IMR-90 (cell line): ENCODE measurements around the gene LYPD6. TPM values are rescaled to one million over a fixed set of nuclear protein-coding genes. Genes with fewer than 3 reads are reported as not detected.

Experiments used
- ATAC-seq: fragments of 200-7000 bp; cut with Tn5 transposase; 2 replicates; pipeline ENCODE4 v1.9.1; 2020; ENCODE audit warnings: low read depth, mild to moderate bottlenecking, moderate library complexity
- BruUV-seq: library from RNA; stranded (reverse); fragments of 400-500 nt; replicated peaks from 2 replicates; lab custom pipeline; 2021; lab: Mats Ljungman, UMichigan
- CTCF ChIA-PET: fragments of 300-600 bp; formaldehyde crosslinking; extraction: SDS; loops from one replicate; lab custom pipeline; 2021; ENCODE audit warnings: antibody characterized with exemption; lab: Yijun Ruan, JAX
- POLR2A ChIA-PET: fragments of 300-600 bp; sonication (Branson Sonifier 250); formaldehyde crosslinking; loops from one replicate; lab custom pipeline; 2022; ENCODE audit warnings: antibody characterized with exemption; ENCODE audit not compliant: unreplicated experiment; lab: Charles Lee
- DNase-seq: peaks from one replicate; pipeline ENCODE4 v3.0.0; 2013
- H2AFZ ChIP-seq: replicated peaks from 2 replicates; pipeline ENCODE3; 2013; ENCODE audit warnings: low read length, mild to moderate bottlenecking; ENCODE audit not compliant: poor library complexity
- H2AK5ac ChIP-seq: 2 replicates; pipeline ENCODE4 v1.6.1; 2013; ENCODE audit warnings: low read depth, low read length, inconsistent platforms
- H2AK9ac ChIP-seq: replicated peaks from 2 replicates; pipeline ENCODE3; 2013; ENCODE audit warnings: mild to moderate bottlenecking, low read depth, low read length, moderate library complexity; ENCODE audit not compliant: poor library complexity
- H2BK120ac ChIP-seq: 2 replicates; pipeline ENCODE4 v1.6.1; 2013; ENCODE audit warnings: low read depth, low read length, inconsistent platforms
- H2BK15ac ChIP-seq: 3 replicates; pipeline ENCODE4 v1.6.1; 2013; ENCODE audit warnings: low read depth, low read length, inconsistent platforms
- H2BK20ac ChIP-seq: 2 replicates; pipeline ENCODE4 v1.6.1; 2013; ENCODE audit warnings: low read depth, mild to moderate bottlenecking, inconsistent platforms, low read length, moderate library complexity
- H2BK5ac ChIP-seq: 2 replicates; pipeline ENCODE4 v1.6.1; 2013; ENCODE audit warnings: mild to moderate bottlenecking, low read depth, low read length, inconsistent platforms; ENCODE audit not compliant: poor library complexity, severe bottlenecking
- H3K14ac ChIP-seq: replicated peaks from 2 replicates; pipeline ENCODE4 v1.6.1; 2013; ENCODE audit warnings: low read depth, low read length, inconsistent platforms
- H3K18ac ChIP-seq: 2 replicates; pipeline ENCODE4 v1.6.1; 2013; ENCODE audit warnings: low read depth, low read length, control low read depth
- H3K23ac ChIP-seq: 2 replicates; pipeline ENCODE4 v1.6.1; 2013; ENCODE audit warnings: low read depth, low read length, inconsistent platforms
- H3K27ac ChIP-seq: 2 replicates; pipeline ENCODE4 v1.5.1; 2013; ENCODE audit warnings: mild to moderate bottlenecking, control low read depth, low read length; ENCODE audit not compliant: insufficient read depth
- H3K27me3 ChIP-seq: 2 replicates; pipeline ENCODE4 v1.6.1; 2013; ENCODE audit warnings: low read length; ENCODE audit not compliant: control insufficient read depth, insufficient read depth
- H3K36me3 ChIP-seq: 2 replicates; pipeline ENCODE4 v1.6.1; 2013; ENCODE audit warnings: low read length, mixed read lengths; ENCODE audit not compliant: control insufficient read depth, insufficient read depth
- H3K4ac ChIP-seq: 2 replicates; pipeline ENCODE4 v1.6.1; 2013; ENCODE audit warnings: low read depth, low read length, inconsistent platforms
- H3K4me1 ChIP-seq: 2 replicates; pipeline ENCODE4 v1.6.1; 2013; ENCODE audit warnings: low read length, mixed read lengths; ENCODE audit not compliant: control insufficient read depth, insufficient read depth
- H3K4me2 ChIP-seq: 2 replicates; pipeline ENCODE4 v1.6.1; 2013; ENCODE audit warnings: low read depth, mild to moderate bottlenecking, control low read depth, low read length, moderate library complexity
- H3K4me3 ChIP-seq: 2 replicates; pipeline ENCODE4 v1.5.1; 2013; ENCODE audit warnings: low read depth, mild to moderate bottlenecking, control low read depth, low read length, moderate library complexity; ENCODE audit not compliant: insufficient read depth
- H3K56ac ChIP-seq: 2 replicates; pipeline ENCODE4 v1.6.1; 2013; ENCODE audit warnings: low read length, inconsistent platforms; ENCODE audit not compliant: insufficient read depth; ENCODE audit errors: extremely low read depth
- H3K79me1 ChIP-seq, 2 experiments: 2 replicates each; pipeline ENCODE4 v1.6.1; 2013; ENCODE audit warnings: low read length in 2 of 2, inconsistent platforms in 1 of 2, low read depth in 1 of 2
- H3K9ac ChIP-seq: 2 replicates; pipeline ENCODE4 v1.6.1; 2013; ENCODE audit warnings: low read depth, low read length, control low read depth
- H3K9me1 ChIP-seq: 2 replicates; pipeline ENCODE4 v1.6.1; 2013; ENCODE audit warnings: low read length, inconsistent platforms; ENCODE audit not compliant: insufficient read depth
- H3K9me3 ChIP-seq: 2 replicates; pipeline ENCODE4 v1.6.1; 2013; ENCODE audit warnings: low read length; ENCODE audit not compliant: control insufficient read depth, insufficient read depth
- H4K20me1 ChIP-seq: 2 replicates; pipeline ENCODE4 v1.6.1; 2013; ENCODE audit warnings: low read length, inconsistent platforms; ENCODE audit not compliant: insufficient read depth
- H4K5ac ChIP-seq: 2 replicates; pipeline ENCODE4 v1.6.1; 2013; ENCODE audit warnings: mild to moderate bottlenecking, low read depth, low read length, control low read depth
- H4K8ac ChIP-seq, 2 experiments: 2 replicates each; pipeline ENCODE4 v1.6.1; 2013; ENCODE audit warnings: low read depth in 2 of 2, low read length in 2 of 2, control low read depth in 1 of 2, inconsistent platforms in 1 of 2
- H4K91ac ChIP-seq: 2 replicates; pipeline ENCODE4 v1.6.1; 2013; ENCODE audit warnings: low read depth, low read length, inconsistent platforms; ENCODE audit not compliant: insufficient read depth
- CEBPB ChIP-seq: IDR thresholded peaks from 2 replicates; pipeline ENCODE4 v1.6.1; 2012; ENCODE audit warnings: low read depth, low read length, improper control_type of control experiment
- CTCF ChIP-seq: conservative IDR thresholded peaks from 2 replicates; pipeline ENCODE4 v1.5.1; 2012; ENCODE audit warnings: mild to moderate bottlenecking, low read depth, low read length, improper control_type of control experiment
- MAFK ChIP-seq: IDR thresholded peaks from 2 replicates; pipeline ENCODE4 v1.6.1; 2012; ENCODE audit warnings: low read depth, low read length, improper control_type of control experiment
- MAZ ChIP-seq: IDR thresholded peaks from 2 replicates; pipeline ENCODE4 v1.6.1; 2012; ENCODE audit warnings: low read depth, mild to moderate bottlenecking, low read length, improper control_type of control experiment, moderate library complexity, borderline replicate concordance
- NFE2L2 ChIP-seq: fragments of 150-350 bp; IDR thresholded peaks from 2 replicates; pipeline ENCODE4 v1.6.1; 2016; ENCODE audit warnings: low read depth, mild to moderate bottlenecking, low read length
- WGBS, 2 experiments: methylation state at CpG; one replicate each; pipeline versions ENCODE4 v1.1.5 to v1.1.7; 2013; ENCODE audit warnings: missing lambda C conversion rate in 2 of 2; ENCODE audit not compliant: insufficient read length in 1 of 2; ENCODE audit errors: extremely low coverage in 2 of 2; 5-methylcytosine and 5-hydroxymethylcytosine counted together
- dilution Hi-C: fragments of 300-500 bp; cut with HindIII; formaldehyde crosslinking; loops from one replicate; pipeline ENCODE4 v1.14.3; 2018; ENCODE audit warnings: low sequenced_read_pairs; ENCODE audit not compliant: unreplicated experiment
- in situ Hi-C: fragments of 300-500 bp; cut with MboI; formaldehyde crosslinking; loops from 3 replicates; pipeline ENCODE4 v1.14.3; 2019; ENCODE audit warnings: low sequenced_read_pairs, inconsistent platforms, mixed read lengths
- intact Hi-C: fragments of 100-400 bp; cut with micrococcal nuclease; formaldehyde crosslinking; loops from 2 replicates; pipeline ENCODE4 v1.10.0; 2022
- polyA plus RNA-seq, 3 experiments: library from polyadenylated mRNA; depleted of rRNA; stranded (reverse); fragments of >200 nt; gene quantifications; 2 replicates each; pipeline ENCODE4 v1.2.3, GENCODE V29; 2012; ENCODE audit warnings: low replicate concordance in 1 of 3
- total RNA-seq: library from RNA; depleted of rRNA; stranded (reverse); fragments of >200 nt; gene quantifications from 2 replicates; pipeline ENCODE4 v1.2.3, GENCODE V29; 2012

LYPD6 gene
- total and polyA plus RNA-seq, 2 of the 4 experiments (the other 2 are of a cell fraction): 0.87 to 0.90 TPM

- ChIA-PET POLR2A (no interaction called here), CTCF (interaction anchor here (1.6 kb wide), 1 partner anchor 12 kb away, joined by 5 read pairs; no protein-coding TSS in a partner anchor)
- H3K14ac ChIP-seq: no peak overlapping the region
- no peaks in the 10 kb centered on the region for H3K36me3 ChIP-seq
- no peak overlapping the region for H3K4me2 ChIP-seq
- no peaks in the 10 kb centered on the region for H3K4me1 ChIP-seq
- H3K4ac ChIP-seq: no peak overlapping the region
- H3K27me3 ChIP-seq: no peaks in the 10 kb centered on the region
- dilution Hi-C loops (no loop called here), in situ Hi-C loops (no loop called here), intact Hi-C loops (no loop called here)
- no peak overlapping the region for H3K56ac ChIP-seq
- no peak overlapping the region for H3K9ac ChIP-seq
- no peak overlapping the region for H2BK20ac ChIP-seq
- no peak overlapping the region for H2AK5ac ChIP-seq
- H2BK15ac ChIP-seq: no peak overlapping the region
- DNase-seq (no peak), ATAC-seq (no peak; the same call in 1 of the 2 replicates)
- H4K8ac ChIP-seq: no peak overlapping the region
- BruUV-seq: no TSS peak
- H2AK9ac ChIP-seq: no peak overlapping the region
- no peak overlapping the region for H2BK120ac ChIP-seq
- H3K9me1 ChIP-seq: no peaks in the 10 kb centered on the region
- no CpG with 5 or more reads among the region's 2 CpGs for WGBS, 2 experiments
- no peak overlapping the region for H3K27ac ChIP-seq
- no peaks in the 10 kb centered on the region for H3K79me1 ChIP-seq
- no peaks in the 10 kb centered on the region for H4K20me1 ChIP-seq
- H3K4me3 ChIP-seq: no peak overlapping the region
- H2BK5ac ChIP-seq: no peak overlapping the region
- TF ChIP-seq CEBPB (no peak), CTCF (no peak), MAFK (no peak), MAZ (no peak), NFE2L2 (no peak)
- no peak overlapping the region for H3K18ac ChIP-seq
- no peak overlapping the region for H3K23ac ChIP-seq
- H3K9me3 ChIP-seq: no peaks in the 10 kb centered on the region
- no peak overlapping the region for H4K91ac ChIP-seq
- H2AFZ ChIP-seq: no peak overlapping the region
- H4K5ac ChIP-seq: no peak overlapping the region
Observed at GRCh38 chr2:149388120-149388816, 57.9 kb downstream of the LYPD6 start.
